Cardiac fibroblast (primary cell): ENCODE results near the gene EHD3.
A peak's percentile ranks its signal among the peaks of the same experiment; 100 is the strongest.

Source experiments
- DNase-seq, 2 donors: peaks; one replicate each; pipeline versions ENCODE4 v3.0.0 to v3.0.0-alpha.2; 2010; ENCODE audit warnings: low read depth in 2 of 2
- H3K4me3 ChIP-seq, 2 donors: replicated peaks in 1 of 2; 1 replicate in 1 of 2; 2 replicates in 1 of 2; pipeline ENCODE4 v1.5.1; 2011; ENCODE audit warnings: low read depth in 2 of 2, low read length in 2 of 2, mild to moderate bottlenecking in 2 of 2, moderate library complexity in 1 of 2
- TF ChIP-seq, protein P1 (sequence below): IDR thresholded peaks from one replicate; pipeline ENCODE4 v1.5.1; 2011; ENCODE audit warnings: low read depth, mild to moderate bottlenecking, low read length, inconsistent platforms

EHD3 gene

DNA sequence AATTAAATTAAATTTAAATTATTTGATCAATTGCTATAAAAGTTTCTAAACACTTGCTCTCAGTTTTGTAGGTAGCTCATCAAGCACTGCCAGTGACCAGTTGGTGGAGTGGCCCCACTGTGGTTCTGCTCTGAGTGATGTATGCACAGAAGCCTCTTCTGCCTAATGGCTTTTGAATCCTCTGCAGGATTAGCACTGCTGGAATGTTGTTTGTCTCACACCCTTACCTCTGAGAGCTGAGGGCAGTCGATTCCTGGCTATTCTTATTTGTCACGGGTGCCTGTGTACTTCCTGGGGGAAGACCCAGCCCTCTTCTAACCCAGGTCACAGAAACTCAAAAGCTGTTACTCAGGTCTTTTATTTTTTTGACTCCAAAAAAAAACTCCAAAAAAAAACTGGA lies 26.2 kb upstream of the EHD3 start:
- TF ChIP-seq, protein P1, sequence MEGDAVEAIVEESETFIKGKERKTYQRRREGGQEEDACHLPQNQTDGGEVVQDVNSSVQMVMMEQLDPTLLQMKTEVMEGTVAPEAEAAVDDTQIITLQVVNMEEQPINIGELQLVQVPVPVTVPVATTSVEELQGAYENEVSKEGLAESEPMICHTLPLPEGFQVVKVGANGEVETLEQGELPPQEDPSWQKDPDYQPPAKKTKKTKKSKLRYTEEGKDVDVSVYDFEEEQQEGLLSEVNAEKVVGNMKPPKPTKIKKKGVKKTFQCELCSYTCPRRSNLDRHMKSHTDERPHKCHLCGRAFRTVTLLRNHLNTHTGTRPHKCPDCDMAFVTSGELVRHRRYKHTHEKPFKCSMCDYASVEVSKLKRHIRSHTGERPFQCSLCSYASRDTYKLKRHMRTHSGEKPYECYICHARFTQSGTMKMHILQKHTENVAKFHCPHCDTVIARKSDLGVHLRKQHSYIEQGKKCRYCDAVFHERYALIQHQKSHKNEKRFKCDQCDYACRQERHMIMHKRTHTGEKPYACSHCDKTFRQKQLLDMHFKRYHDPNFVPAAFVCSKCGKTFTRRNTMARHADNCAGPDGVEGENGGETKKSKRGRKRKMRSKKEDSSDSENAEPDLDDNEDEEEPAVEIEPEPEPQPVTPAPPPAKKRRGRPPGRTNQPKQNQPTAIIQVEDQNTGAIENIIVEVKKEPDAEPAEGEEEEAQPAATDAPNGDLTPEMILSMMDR = no peak
- H3K4me3 ChIP-seq = no peak overlapping the region
- no peak for DNase-seq

DNA sequence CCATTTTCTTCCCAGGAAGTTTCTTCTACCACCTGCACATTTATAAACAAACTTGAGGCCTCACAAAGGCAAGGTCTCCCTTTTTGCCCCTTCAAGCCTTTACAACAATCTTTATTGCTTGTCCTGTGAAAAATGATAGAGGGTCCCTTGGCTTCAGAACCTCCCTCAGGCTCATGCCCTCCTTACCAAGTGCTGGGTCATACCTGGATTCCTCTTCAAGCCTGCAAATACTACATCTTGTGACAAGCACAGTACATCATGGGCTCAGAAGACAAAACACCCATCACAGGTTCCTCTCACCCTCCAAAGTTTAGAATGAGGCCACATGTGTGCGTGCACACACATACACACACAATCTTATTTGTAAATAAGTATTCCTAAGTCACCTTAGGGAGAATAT lies 25.7 kb upstream of the EHD3 start:
- no peak overlapping the region for H3K4me3 ChIP-seq
- TF ChIP-seq, protein P1 = no peak
- no peak for DNase-seq

DNA sequence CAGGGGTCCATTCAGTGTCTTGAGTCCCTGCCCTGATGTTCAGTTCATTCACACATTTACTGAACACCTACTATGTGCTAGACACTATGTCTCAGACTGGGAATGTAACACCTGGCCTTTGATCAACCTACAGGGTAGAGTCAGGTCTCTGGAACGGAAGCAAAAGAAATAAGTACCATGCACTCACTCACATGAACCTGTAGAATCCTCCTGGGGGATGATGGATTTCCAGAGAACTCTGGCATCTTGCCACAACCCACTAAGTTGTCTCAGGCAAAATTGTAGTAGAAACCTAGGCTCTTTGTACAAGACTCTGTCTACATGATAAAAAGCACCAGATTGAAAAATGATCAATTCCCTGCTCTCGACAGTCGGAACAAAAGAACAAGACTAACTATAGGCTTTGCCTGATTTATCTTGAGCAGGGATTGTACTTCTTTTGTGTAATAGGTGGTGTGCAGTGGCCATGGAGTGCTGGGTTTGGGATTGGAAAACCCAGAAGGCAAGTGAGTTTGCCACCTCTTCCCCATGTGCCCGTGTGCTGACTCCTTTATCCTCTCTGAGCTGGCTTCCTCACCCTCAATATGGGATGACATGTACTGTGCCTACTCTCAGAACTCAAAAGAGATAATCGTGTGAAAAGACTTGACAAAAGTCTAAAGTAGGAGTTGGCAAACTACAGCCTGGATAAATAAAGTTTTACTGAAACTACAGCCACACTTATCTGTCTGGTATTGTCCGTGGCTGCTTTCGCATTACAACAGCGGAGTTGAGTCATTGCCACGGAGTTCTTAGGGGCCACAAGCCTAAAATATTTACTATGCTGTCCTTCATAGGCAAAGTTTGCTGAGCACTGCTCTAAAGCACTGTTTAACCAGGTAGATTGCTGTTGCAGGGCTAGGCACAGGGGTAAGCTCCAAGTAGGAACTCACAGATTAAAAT lies 21.0 kb upstream of the EHD3 start:
- peak; percentile 9 to 28 for DNase-seq
- no peak overlapping the region for H3K4me3 ChIP-seq
- TF ChIP-seq, protein P1 = no peak

DNA sequence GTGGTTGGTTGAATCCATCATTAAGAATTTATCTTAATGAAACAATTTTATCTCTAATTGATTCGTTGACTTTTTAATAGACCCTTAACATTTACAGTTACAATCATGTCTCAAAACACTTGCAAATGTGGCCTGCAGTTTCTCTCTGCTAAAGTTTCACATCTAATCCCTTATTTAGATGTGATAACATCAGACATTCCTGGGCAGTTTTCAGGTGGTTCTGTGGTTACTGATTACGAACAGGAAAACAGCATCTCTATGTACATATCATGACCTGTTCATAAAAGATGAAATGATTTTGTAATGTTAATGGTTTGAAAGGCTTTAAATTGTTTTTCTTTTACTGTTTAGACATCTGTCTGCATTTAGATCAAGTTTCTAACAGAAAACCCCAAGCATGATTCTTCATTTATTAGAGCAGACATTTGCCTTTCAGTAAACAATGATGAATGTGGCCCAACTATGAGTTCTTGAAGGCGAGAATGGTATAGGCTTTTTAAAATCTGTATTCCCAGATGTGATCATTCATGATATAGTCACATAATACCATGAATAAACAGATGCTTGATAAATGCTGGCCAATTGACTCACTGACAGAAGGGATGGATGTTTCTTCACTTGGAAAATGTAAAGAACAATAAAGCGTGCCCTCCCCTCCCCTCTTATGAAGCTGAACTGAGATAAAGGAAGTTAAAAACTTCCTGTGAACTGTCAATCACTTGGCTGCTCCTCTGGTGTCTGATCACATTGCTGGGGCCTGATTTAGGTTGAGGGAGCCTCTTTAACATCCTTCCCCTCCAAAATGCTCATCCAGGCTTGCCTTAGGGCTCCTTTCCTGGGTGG lies 20.1 kb upstream of the EHD3 start:
- no peak overlapping the region for H3K4me3 ChIP-seq
- DNase-seq = no peak
- TF ChIP-seq, protein P1 = no peak

DNA sequence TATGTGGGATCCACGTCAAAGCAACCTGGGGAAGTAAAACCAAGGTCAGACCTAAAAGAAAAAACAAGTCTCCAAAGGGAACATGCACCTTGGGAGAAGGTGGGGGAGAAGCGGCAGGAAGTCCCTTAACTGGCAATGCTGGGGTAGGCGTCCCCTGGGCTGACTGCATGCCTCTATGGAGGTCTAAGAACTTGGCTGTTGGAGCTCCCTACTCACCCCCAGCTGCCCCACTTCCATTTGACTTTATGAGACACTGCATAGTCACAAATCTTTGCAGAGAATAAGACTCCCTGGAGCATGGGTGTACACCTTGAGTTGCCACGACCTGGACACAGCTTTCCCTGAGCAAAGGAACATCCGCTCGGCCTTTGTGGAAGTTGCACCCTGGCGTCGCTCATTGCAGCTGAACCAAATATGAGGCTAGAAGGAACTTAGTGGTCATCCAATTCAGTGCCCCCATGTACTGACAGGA lies 19.5 kb upstream of the EHD3 start:
- no peak overlapping the region for H3K4me3 ChIP-seq
- TF ChIP-seq, protein P1 = no peak
- DNase-seq = no peak

DNA sequence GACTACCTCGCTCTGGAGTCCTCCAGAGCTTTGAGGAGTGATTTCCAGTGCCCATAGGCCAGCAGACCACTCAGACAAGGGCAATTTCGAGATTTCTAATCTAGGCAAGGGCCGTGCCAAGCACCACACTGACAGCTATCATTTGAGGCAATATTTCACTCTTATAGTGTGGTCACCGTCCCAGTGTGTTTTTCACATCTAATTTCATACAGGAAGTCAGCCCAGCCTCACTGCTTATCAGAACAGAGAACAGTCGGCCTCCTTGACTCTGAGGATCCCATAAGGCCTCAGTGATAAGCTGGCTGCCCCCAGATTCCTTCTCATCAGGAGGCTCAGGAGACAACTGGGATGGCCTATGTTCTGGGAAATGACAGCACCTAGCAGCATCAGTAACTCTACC lies 17.2 kb upstream of the EHD3 start:
- DNase-seq = no peak
- TF ChIP-seq, protein P1 = no peak
- H3K4me3 ChIP-seq = no peak overlapping the region
